Heart left ventricle (tissue), 13 donors: ENCODE results near the gene DOP1A.

Experiments used
- POLR2A ChIP-seq, 2 donors: fragments of 450-650 bp; IDR thresholded peaks; one replicate each; pipeline ENCODE4 v1.6.1; 2017; ENCODE audit warnings: antibody characterized with exemption in 2 of 2, mild to moderate bottlenecking in 2 of 2, moderate library complexity in 2 of 2
- TF ChIP-seq, protein P1 (sequence below), 12 donors: fragments of 200-600 bp; sonication (generic) in 4 of 12; IDR thresholded peaks; one replicate each; pipeline versions ENCODE4 v1.5.0 to v1.8.0; 2018 to 2022; ENCODE audit warnings: antibody characterized with exemption in 12 of 12, mild to moderate bottlenecking in 5 of 12
- donor health status: ischemic (EF 13 %, LVEDD 7.1; RV severe dilation, severe dysfunction).
- donor health status: DM: no; HTN: yes; CAD: no.
- donor health status: DM: no; HTN: no; CAD: no.
- donor health status: ischemic (EF 25% LVEDD 6.9; RV normal size, moderate dysfunction).
- donor health status: ischemic (EF 25% LVEDD 5.7; RV mildly dilated, moderate dysfunction).
- donor health status: ischemic (EF 35%, LVEDD 5.7; RV mildly dilated, moderate dysfunction).
- donor health status: nonischemic (EF 11% LVEDD 7.7; RV severe dilation, severe dysfunction).
- donor health status: DM: yes; HTN: yes; CAD: no.
- donor health status: PGD.
- donor health status: ischemic (EF 29% LVEDD 5.4; RV normal size, mild dysfunction).
- donor health status: nonischemic (EF 23%, LVEDD 6.1; RV moderate dilation, normal function).

DNA sequence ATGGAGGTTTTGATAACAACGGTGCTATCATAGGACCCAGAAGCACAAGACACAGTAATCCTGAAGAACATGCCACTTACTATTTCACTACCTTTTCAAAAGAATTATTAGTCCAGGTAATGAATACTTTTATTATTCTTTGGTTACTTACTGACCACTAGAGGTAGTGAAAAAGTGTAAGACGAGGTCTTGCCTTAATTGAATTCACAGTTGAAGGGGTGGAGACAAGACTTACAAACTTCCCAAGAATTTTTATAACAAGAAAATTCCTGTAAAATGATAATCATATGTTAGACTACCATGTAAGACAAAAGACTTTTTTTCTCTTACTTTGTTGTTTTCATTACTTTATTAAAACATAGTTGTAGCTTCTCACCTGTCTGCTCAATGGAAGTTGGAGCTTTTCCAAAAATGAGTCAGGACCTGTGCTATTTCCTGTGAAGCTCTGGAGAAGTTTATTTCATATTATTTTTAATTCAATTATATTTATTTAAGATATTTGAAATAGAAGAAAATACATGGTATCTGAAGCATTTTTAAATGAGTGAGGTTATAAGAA is 52.4 kb downstream of the DOP1A start:
- TF ChIP-seq, protein P1, sequence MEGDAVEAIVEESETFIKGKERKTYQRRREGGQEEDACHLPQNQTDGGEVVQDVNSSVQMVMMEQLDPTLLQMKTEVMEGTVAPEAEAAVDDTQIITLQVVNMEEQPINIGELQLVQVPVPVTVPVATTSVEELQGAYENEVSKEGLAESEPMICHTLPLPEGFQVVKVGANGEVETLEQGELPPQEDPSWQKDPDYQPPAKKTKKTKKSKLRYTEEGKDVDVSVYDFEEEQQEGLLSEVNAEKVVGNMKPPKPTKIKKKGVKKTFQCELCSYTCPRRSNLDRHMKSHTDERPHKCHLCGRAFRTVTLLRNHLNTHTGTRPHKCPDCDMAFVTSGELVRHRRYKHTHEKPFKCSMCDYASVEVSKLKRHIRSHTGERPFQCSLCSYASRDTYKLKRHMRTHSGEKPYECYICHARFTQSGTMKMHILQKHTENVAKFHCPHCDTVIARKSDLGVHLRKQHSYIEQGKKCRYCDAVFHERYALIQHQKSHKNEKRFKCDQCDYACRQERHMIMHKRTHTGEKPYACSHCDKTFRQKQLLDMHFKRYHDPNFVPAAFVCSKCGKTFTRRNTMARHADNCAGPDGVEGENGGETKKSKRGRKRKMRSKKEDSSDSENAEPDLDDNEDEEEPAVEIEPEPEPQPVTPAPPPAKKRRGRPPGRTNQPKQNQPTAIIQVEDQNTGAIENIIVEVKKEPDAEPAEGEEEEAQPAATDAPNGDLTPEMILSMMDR (IDR thresholded peaks at IDR 0.05): no peak
- no peak for TF ChIP-seq POLR2A (IDR thresholded peaks at IDR 0.05)
